ENCODE data around the gene GIT1. TPM values are rescaled to one million over a fixed set of nuclear protein-coding genes. Genes with fewer than 3 reads are reported as not detected.

GIT1 gene
- total RNA-seq, 2 donors from 2014 or later = 32.8 to 54.9 TPM

GRCh38 chr17:29575511-29576213 is 13.8 kb downstream of the GIT1 start:
- peak; percentile 20 for DNase-seq
- Histone ChIP-seq H3K4me3 (no peak overlapping the region), H3K27me3 (no peaks in the 10 kb centered on the region), H3K36me3 (peaks cover 6% of the 10 kb centered on the region), H3K4me1 (peaks cover 4% of the 10 kb centered on the region), H3K27ac (no peak overlapping the region), H3K9me3 (no peaks in the 10 kb centered on the region), H3K9ac (ENCODE audit: low read depth in 2 of 2, low read length in 2 of 2) (no peak overlapping the region)
- TF ChIP-seq CTCF (IDR thresholded peaks at IDR 0.05) = no peak
- intact Hi-C loops (cut with DNase I) = no loop called here

GRCh38 chr17:29574732-29575510 is 14.5 kb downstream of the GIT1 start:
- peaks cover 4% of the 10 kb centered on the region for H3K4me1 ChIP-seq
- peak overlapping the region in 1 of 2 donors; percentile 56 for H3K9ac ChIP-seq (ENCODE audit: low read depth in 2 of 2, low read length in 2 of 2)
- peak overlapping the region; percentile 57 for H3K27ac ChIP-seq
- TF ChIP-seq CTCF (IDR thresholded peaks at IDR 0.05) = no peak
- intact Hi-C loops (cut with DNase I) = no loop called here
- H3K27me3 ChIP-seq = no peaks in the 10 kb centered on the region
- peak; percentile 84 for DNase-seq
- H3K9me3 ChIP-seq = no peaks in the 10 kb centered on the region
- peaks cover 6% of the 10 kb centered on the region for H3K36me3 ChIP-seq
- H3K4me3 ChIP-seq = no peak overlapping the region

- Histone ChIP-seq H3K27ac (peak overlapping the region; percentile 57), H3K4me3 (no peak overlapping the region), H3K9me3 (no peaks in the 10 kb centered on the region), H3K4me1 (peaks cover 4% of the 10 kb centered on the region), H3K36me3 (peaks cover 6% of the 10 kb centered on the region), H3K27me3 (no peaks in the 10 kb centered on the region), H3K9ac (ENCODE audit: low read depth in 2 of 2, low read length in 2 of 2) (peak overlapping the region in 1 of 2 donors; percentile 56)
- DNase-seq = peak; percentile 16
- intact Hi-C loops (cut with DNase I) = no loop called here
- TF ChIP-seq CTCF (IDR thresholded peaks at IDR 0.05) = no peak
These were observed 15.3 kb downstream of the GIT1 start for GRCh38 chr17:29573871-29574731.

- no peak overlapping the region for H3K4me3 ChIP-seq
- peak overlapping the region in 1 of 2 donors; percentile 6 for H3K9ac ChIP-seq (ENCODE audit: low read depth in 2 of 2, low read length in 2 of 2)
- peaks cover 6% of the 10 kb centered on the region for H3K36me3 ChIP-seq
- intact Hi-C loops (cut with DNase I) = no loop called here
- H3K27ac ChIP-seq = no peak overlapping the region
- no peaks in the 10 kb centered on the region for H3K9me3 ChIP-seq
- no peak for TF ChIP-seq CTCF (IDR thresholded peaks at IDR 0.05)
- DNase-seq = no peak
- H3K4me1 ChIP-seq = peaks cover 4% of the 10 kb centered on the region
- no peaks in the 10 kb centered on the region for H3K27me3 ChIP-seq
These were observed 15.9 kb downstream of the GIT1 start for GRCh38 chr17:29573558-29573869.

Measured in colonic mucosa (tissue), 4 donors.